ENCODE data around the gene PPM1A.

Gene PPM1A

GRCh38 chr14:60344751-60345150 lies 95.7 kb downstream of the PPM1A start:
- H3K36me3 ChIP-seq = no peaks in the 10 kb centered on the region
- TF ChIP-seq CTCF (IDR thresholded peaks at IDR 0.05; ENCODE audit: low read depth, low read length) = no peak
- no peaks in the 10 kb centered on the region for H3K4me1 ChIP-seq
- H3K9me3 ChIP-seq = no peaks in the 10 kb centered on the region
- H3K27me3 ChIP-seq = no peaks in the 10 kb centered on the region
- no peak overlapping the region for H3K4me3 ChIP-seq (ENCODE audit: low read depth, low read length)
- no peak for DNase-seq

GRCh38 chr14:60346706-60347105 lies 97.7 kb downstream of the PPM1A start:
- H3K9me3 ChIP-seq = no peaks in the 10 kb centered on the region
- peaks cover 3% of the 10 kb centered on the region; the same call in 1 of the 2 replicates for H3K4me1 ChIP-seq
- DNase-seq = no peak

GRCh38 chr14:60348211-60348610 lies 99.2 kb downstream of the PPM1A start:
- H3K36me3 ChIP-seq = no peaks in the 10 kb centered on the region
- peaks cover 3% of the 10 kb centered on the region; the same call in 1 of the 2 replicates for H3K4me1 ChIP-seq
- H3K4me3 ChIP-seq (ENCODE audit: low read depth, low read length) = no peak overlapping the region
- DNase-seq = no peak
- H3K27me3 ChIP-seq = no peaks in the 10 kb centered on the region
- no peak for TF ChIP-seq CTCF (IDR thresholded peaks at IDR 0.05; ENCODE audit: low read depth, low read length)
- no peaks in the 10 kb centered on the region for H3K9me3 ChIP-seq

More at GRCh38 chr14:60346706-60347105, 97.7 kb downstream of the PPM1A start:
- no peak overlapping the region for H3K4me3 ChIP-seq (ENCODE audit: low read depth, low read length)
- no peaks in the 10 kb centered on the region for H3K27me3 ChIP-seq
- TF ChIP-seq CTCF (IDR thresholded peaks at IDR 0.05; ENCODE audit: low read depth, low read length) = no peak
- no peaks in the 10 kb centered on the region for H3K36me3 ChIP-seq
